K562 (cell line): Measurements from ENCODE around the gene AIFM3. TPM values are rescaled to one million over a fixed set of nuclear protein-coding genes. Genes with fewer than 3 reads are reported as not detected.

ENCODE experiments used
- BCOR ChIP-seq: fragments of 450-650 bp; IDR thresholded peaks from 2 replicates; pipeline ENCODE4 v1.6.1; 2016
- CBX3 ChIP-seq, 2 experiments: IDR thresholded peaks; 1 replicate in 1 of 2; 2 replicates in 1 of 2; pipeline ENCODE4 v1.6.1; 2012; ENCODE audit warnings: inconsistent platforms in 2 of 2, low read length in 2 of 2, borderline replicate concordance in 1 of 2, control low read depth in 1 of 2
- ELF4 ChIP-seq: fragments of 450-650 bp; formaldehyde crosslinking; IDR thresholded peaks from 2 replicates; pipeline ENCODE4 v1.4.0; 2022; ENCODE audit warnings: missing genetic modification characterization
- EZH2 ChIP-seq: IDR thresholded peaks from 2 replicates; pipeline ENCODE4 v1.6.1; 2012; ENCODE audit warnings: low read depth, mild to moderate bottlenecking, inconsistent platforms, low read length, borderline replicate concordance
- GTF3C2 ChIP-seq: IDR thresholded peaks from 3 replicates; pipeline ENCODE4 v1.6.1; 2011; ENCODE audit warnings: borderline replicate concordance, mild to moderate bottlenecking, moderate library complexity; ENCODE audit not compliant: insufficient read length; ENCODE audit errors: extremely low read depth
- HBP1 ChIP-seq: fragments of 450-650 bp; formaldehyde crosslinking; IDR thresholded peaks from 2 replicates; pipeline ENCODE4 v1.4.0; 2022; ENCODE audit warnings: missing genetic modification characterization
- HDAC2 ChIP-seq: fragments of 450-650 bp; IDR thresholded peaks from 2 replicates; pipeline ENCODE4 v1.6.1; 2016; ENCODE audit warnings: mild to moderate bottlenecking
- HMGN3 ChIP-seq: IDR thresholded peaks from 2 replicates; pipeline ENCODE4 v1.6.1; 2011; ENCODE audit warnings: borderline replicate concordance, low read depth, mild to moderate bottlenecking, mixed read lengths, low read length; ENCODE audit not compliant: insufficient read length; ENCODE audit errors: extremely low read depth
- HNRNPK ChIP-seq: fragments of 200-400 bp; formaldehyde crosslinking; IDR thresholded peaks from one replicate; pipeline ENCODE4 v1.6.1; 2018; ENCODE audit warnings: mild to moderate bottlenecking, low read depth, low read length; ENCODE audit not compliant: poor library complexity, severe bottlenecking
- HSF4 ChIP-seq: fragments of 250-450 bp; sonication (Bioruptor Pico); IDR thresholded peaks from 2 replicates; pipeline ENCODE4 v2.1.2; 2022; ENCODE audit warnings: mild to moderate bottlenecking, moderate library complexity, borderline replicate concordance
- IFI16 ChIP-seq: fragments of 250-450 bp; sonication (Bioruptor Pico); IDR thresholded peaks from 2 replicates; pipeline ENCODE4 v2.1.2; 2022; ENCODE audit warnings: mild to moderate bottlenecking, inconsistent platforms
- POU5F1 ChIP-seq: fragments of 150-350 bp; IDR thresholded peaks from 2 replicates; pipeline ENCODE4 v1.6.1; 2014; ENCODE audit warnings: borderline replicate concordance, low read length, low read depth, mild to moderate bottlenecking; ENCODE audit not compliant: partially characterized antibody
- PTBP1 ChIP-seq: fragments of 200-400 bp; formaldehyde crosslinking; IDR thresholded peaks from 2 replicates; pipeline ENCODE4 v1.6.1; 2017; ENCODE audit warnings: low read depth, low read length
- SMARCA5 ChIP-seq: fragments of 450-650 bp; IDR thresholded peaks from 2 replicates; pipeline ENCODE4 v1.6.1; 2016
- SRSF3 ChIP-seq: fragments of 200-400 bp; formaldehyde crosslinking; IDR thresholded peaks from 2 replicates; pipeline ENCODE4 v1.6.1; 2016; ENCODE audit warnings: mild to moderate bottlenecking, low read length, moderate library complexity; ENCODE audit not compliant: insufficient read depth
- XRCC4 ChIP-seq: IDR thresholded peaks from one replicate; pipeline ENCODE4 v1.6.1; 2011; ENCODE audit not compliant: insufficient read depth, insufficient read length; ENCODE audit errors: extremely low read depth
- ZBTB9 ChIP-seq: fragments of 450-650 bp; formaldehyde crosslinking; IDR thresholded peaks from 2 replicates; pipeline ENCODE4 v1.4.0; 2020; ENCODE audit warnings: mild to moderate bottlenecking, moderate library complexity
- ZFP36 ChIP-seq: fragments of 150-350 bp; IDR thresholded peaks from 2 replicates; pipeline ENCODE4 v1.6.1; 2018; ENCODE audit warnings: low read length, low read depth; ENCODE audit not compliant: partially characterized antibody
- ZKSCAN1 ChIP-seq: fragments of 150-350 bp; IDR thresholded peaks from 2 replicates; pipeline ENCODE4 v1.6.1; 2016; ENCODE audit warnings: low read depth, low read length
- ZNF143 ChIP-seq: sonication (generic); formaldehyde crosslinking; IDR thresholded peaks from 2 replicates; pipeline ENCODE4 v1.9.0; 2022; ENCODE audit warnings: mild to moderate bottlenecking, missing genetic modification reagents
- ZNF41 ChIP-seq: fragments of 250-450 bp; sonication (Bioruptor Pico); conservative IDR thresholded peaks from 2 replicates; pipeline ENCODE4 v1.4.0; 2020; ENCODE audit warnings: mild to moderate bottlenecking
- ZNF583 ChIP-seq: fragments of 250-450 bp; sonication (Bioruptor Pico); IDR thresholded peaks from 2 replicates; pipeline ENCODE4 v1.4.0; 2020
- ZNF699 ChIP-seq: fragments of 250-450 bp; sonication (Bioruptor Pico); IDR thresholded peaks from 2 replicates; pipeline ENCODE4 v1.8.0; 2021; ENCODE audit warnings: mild to moderate bottlenecking, moderate library complexity; ENCODE audit not compliant: insufficient replicate concordance
- polyA plus RNA-seq, 8 experiments: library from polyadenylated mRNA; depleted of rRNA in 4 of 8; stranded (reverse) in 5 of 8; unstranded in 3 of 8; fragments of >200 nt; fragmentation: Nextera tagmentation in 2 of 8; fragmentation: Illumina TruSeq in 1 of 8; extraction: Ambion mirVana in 2 of 8; extraction: Trizol in 1 of 8; gene quantifications; 2 replicates each; pipeline versions ENCODE4 v1.2.1 to v1.2.3, GENCODE V29; 2011 to 2014; ENCODE audit warnings: inconsistent platforms in 1 of 8, missing spikeins in 1 of 8
- total RNA-seq, 7 experiments: library from RNA; depleted of rRNA in 6 of 7; stranded (reverse); fragments of >200 nt in 6 of 7; fragmentation: Illumina TruSeq in 2 of 7; extraction: Trizol in 2 of 7; gene quantifications; 2 replicates each; pipeline versions ENCODE4 v1.2.1 to v1.2.3, GENCODE V29; 2011 to 2021; ENCODE audit warnings: low replicate concordance in 1 of 7

The AIFM3 gene
- total and polyA plus RNA-seq, 9 of the 15 experiments (the other 6 are each of a cell fraction or from before 2014, with no cell fraction given): 0.03 to 0.20 (median 0.07) TPM; not detected in 1

- peak; percentile 92 for TF ChIP-seq HDAC2
- TF ChIP-seq SRSF3: no peak
- TF ChIP-seq SMARCA5: peak; percentile 96
- TF ChIP-seq IFI16 (CRISPR knock-in tag): 0 out of 2 replicates have a peak, but pooled peaks have one; percentile 22
- no peak for TF ChIP-seq HNRNPK
- peak in 1 of 2 experiments; percentile 57; a peak in 1 of 3 replicates for TF ChIP-seq CBX3 (IDR thresholded peaks at IDR 0.05; ENCODE audit: borderline replicate concordance in 1 of 2, low read length in 2 of 2)
- TF ChIP-seq ZNF699 (CRISPR knock-in tag): no peak
- no peak for TF ChIP-seq ZNF143 (CRISPR knock-in tag)
- 0 out of 2 replicates have a peak, but pooled peaks have one; percentile 16 for TF ChIP-seq ELF4 (CRISPR knock-in tag)
- TF ChIP-seq BCOR: peak; percentile 98
- TF ChIP-seq ZKSCAN1: 0 out of 2 replicates have a peak, but pooled peaks have one; percentile 11
- peak; percentile 62; the same call in 1 of the 2 replicates for TF ChIP-seq HBP1 (CRISPR knock-in tag)
- no peak for TF ChIP-seq XRCC4
- TF ChIP-seq EZH2: peak; percentile 92; the same call in 1 of the 2 replicates
- peak; percentile 1 for TF ChIP-seq POU5F1
- 0 out of 2 replicates have a peak, but pooled peaks have one; percentile 33 for TF ChIP-seq ZNF583 (CRISPR knock-in tag)
- TF ChIP-seq ZFP36: peak; percentile 100
- TF ChIP-seq PTBP1: peak; percentile 49; the same call in 1 of the 2 replicates
- TF ChIP-seq HSF4 (CRISPR knock-in tag): no peak
- peak; percentile 87 for TF ChIP-seq GTF3C2
- 0 out of 2 replicates have a peak, but pooled peaks have one; percentile 10 for TF ChIP-seq ZNF41 (CRISPR knock-in tag)
- 0 out of 2 replicates have a peak, but pooled peaks have one; percentile 28 for TF ChIP-seq ZBTB9 (CRISPR knock-in tag)
- TF ChIP-seq HMGN3: no peak
These were observed 2.8 kb upstream of the AIFM3 start (continued) for GRCh38 chr22:20964090-20964798.
